PC-9 (cell line): Measurements from ENCODE around the gene MTERF4.

Source experiments
- CTCF ChIP-seq: fragments of 200-600 bp; sonication (generic); conservative IDR thresholded peaks from 2 replicates; pipeline ENCODE4 v1.6.1; 2017; ENCODE audit warnings: mixed run types, antibody characterized with exemption, mild to moderate bottlenecking, moderate library complexity
- EZH2 ChIP-seq: fragments of 200-600 bp; sonication (generic); IDR thresholded peaks from 2 replicates; pipeline ENCODE4 v1.8.0; 2017; ENCODE audit warnings: antibody characterized with exemption, low read depth

- no peak for TF ChIP-seq CTCF
- no peak for TF ChIP-seq EZH2
Measured at GRCh38 chr2:241094924-241095420, 7.1 kb downstream of the MTERF4 start.
